KBM-7 (cell line): ENCODE results near the gene CALD1.

Experiments
- DNase-seq: peaks from one replicate; pipeline ENCODE4 v3.0.0-alpha.2; 2015
- in situ Hi-C: fragments of 300-500 bp; cut with MboI; formaldehyde crosslinking; loops from 2 replicates; pipeline ENCODE4 v1.14.3; 2020; ENCODE audit warnings: low sequenced_read_pairs, low pct_unique_long_range_greater_than_20kb, mixed read lengths

The CALD1 gene

GRCh38 chr7:134845461-134845860 lies 66.0 kb downstream of the CALD1 start:
- in situ Hi-C loops = no loop called here
- DNase-seq = no peak

- in situ Hi-C loops = no loop called here
- no peak for DNase-seq
These were observed 68.6 kb downstream of the CALD1 start for GRCh38 chr7:134847851-134848588.

GRCh38 chr7:134850066-134850465 lies 70.6 kb downstream of the CALD1 start:
- in situ Hi-C loops = no loop called here
- no peak for DNase-seq

- DNase-seq = no peak
- in situ Hi-C loops = no loop called here
These were observed 71.7 kb downstream of the CALD1 start for GRCh38 chr7:134851141-134851540.

- in situ Hi-C loops = no loop called here
- no peak for DNase-seq
These were observed 73.2 kb downstream of the CALD1 start for GRCh38 chr7:134852625-134853024.

- peak; percentile 71 for DNase-seq
- in situ Hi-C loops = no loop called here
These were observed 75.4 kb downstream of the CALD1 start for GRCh38 chr7:134854816-134855215.

- DNase-seq = no peak
- in situ Hi-C loops = no loop called here
These were observed 76.0 kb downstream of the CALD1 start for GRCh38 chr7:134855442-134855841.

- peak; percentile 73 for DNase-seq
- in situ Hi-C loops = no loop called here
These were observed 76.7 kb downstream of the CALD1 start for GRCh38 chr7:134856091-134856490.

- in situ Hi-C loops = no loop called here
- no peak for DNase-seq
These were observed 77.3 kb downstream of the CALD1 start for GRCh38 chr7:134856691-134857090.

- in situ Hi-C loops = no loop called here
These were observed 78.5 kb downstream of the CALD1 start for GRCh38 chr7:134857958-134858357.

GRCh38 chr7:134859783-134860182 lies 80.3 kb downstream of the CALD1 start:
- no peak for DNase-seq
- in situ Hi-C loops = no loop called here

More at GRCh38 chr7:134857958-134858357, 78.5 kb downstream of the CALD1 start:
- DNase-seq = no peak

GRCh38 chr7:134865001-134865845 lies 85.8 kb downstream of the CALD1 start:
- no peak for DNase-seq
- in situ Hi-C loops = no loop called here

- no peak for DNase-seq
- in situ Hi-C loops = no loop called here
These were observed 87.2 kb downstream of the CALD1 start for GRCh38 chr7:134866617-134867016.

- no peak for DNase-seq
- in situ Hi-C loops = no loop called here
These were observed 90.7 kb downstream of the CALD1 start for GRCh38 chr7:134870156-134870555.

- DNase-seq = no peak
- in situ Hi-C loops = no loop called here
These were observed 91.3 kb downstream of the CALD1 start for GRCh38 chr7:134870781-134871180.

GRCh38 chr7:134873253-134873652 lies 93.8 kb downstream of the CALD1 start:
- in situ Hi-C loops = no loop called here
- no peak for DNase-seq

GRCh38 chr7:134874407-134874806 lies 95.0 kb downstream of the CALD1 start:
- in situ Hi-C loops = no loop called here
- DNase-seq = no peak

GRCh38 chr7:134875867-134876266 lies 96.4 kb downstream of the CALD1 start:
- no peak for DNase-seq
- in situ Hi-C loops = no loop called here

GRCh38 chr7:134878746-134879357 lies 99.4 kb downstream of the CALD1 start:
- in situ Hi-C loops = no loop called here

More at GRCh38 chr7:134878746-134879357, 99.4 kb downstream of the CALD1 start:
- DNase-seq = no peak
